ENCODE measurements around the gene ANXA4.

GRCh38 chr2:69714024-69714423 lies 27.9 kb upstream of the ANXA4 start:
- TF ChIP-seq POLR2AphosphoS5 (IDR thresholded peaks at IDR 0.05; ENCODE audit: borderline replicate concordance, low read depth, low read length) (no peak), EZH2 (IDR thresholded peaks at IDR 0.05) (no peak), FOXP2 (optimal IDR thresholded peaks at IDR 0.05; ENCODE audit: control extremely low read depth, extremely low read length, insufficient read depth) (no peak)

Data from SK-N-MC (cell line).